NOMO-1 (cell line): ENCODE results near the gene C22orf39.

Experiments
- DNase-seq, 2 experiments: peaks; one replicate each; lab custom pipeline; 2025; ENCODE audit not compliant: unreplicated experiment in 2 of 2; lab: John Stamatoyannopoulos, UW

Gene C22orf39

GRCh38 chr22:19405133-19405532, 42.4 kb downstream of the C22orf39 start:
- no peak for DNase-seq

GRCh38 chr22:19404676-19405075, 42.8 kb downstream of the C22orf39 start:
- no peak for DNase-seq

- DNase-seq: no peak
Measured at GRCh38 chr22:19402642-19403191, 44.8 kb downstream of the C22orf39 start.

GRCh38 chr22:19401483-19401882, 46.0 kb downstream of the C22orf39 start:
- DNase-seq: no peak

GRCh38 chr22:19400881-19401280, 46.6 kb downstream of the C22orf39 start:
- DNase-seq: no peak

- no peak for DNase-seq
Measured at GRCh38 chr22:19398652-19399051, 48.9 kb downstream of the C22orf39 start.

- DNase-seq: no peak
Measured at GRCh38 chr22:19398206-19398605, 49.3 kb downstream of the C22orf39 start.

- no peak for DNase-seq
Measured at GRCh38 chr22:19397734-19398104, 49.8 kb downstream of the C22orf39 start.

- no peak for DNase-seq
Measured at GRCh38 chr22:19396934-19397733, 50.4 kb downstream of the C22orf39 start.

- DNase-seq: no peak
Measured at GRCh38 chr22:19396561-19396933, 51.0 kb downstream of the C22orf39 start.

GRCh38 chr22:19395276-19395675, 52.2 kb downstream of the C22orf39 start:
- DNase-seq: no peak

- DNase-seq: no peak
Measured at GRCh38 chr22:19394274-19395050, 53.0 kb downstream of the C22orf39 start.

- DNase-seq: no peak
Measured at GRCh38 chr22:19393704-19394103, 53.8 kb downstream of the C22orf39 start.
